NCI-H2196 treated with DMSO at 0.1 percent for 48 hours (cell line): ENCODE data around the gene APOF.
"Not testable (repeated sequence)": the region's sequence is repeated elsewhere in the genome, so short reads cannot be mapped to it uniquely, and the experiment has no call there.

ENCODE experiments used
- DNase-seq: peaks from one replicate; lab custom pipeline; 2025; ENCODE audit not compliant: unreplicated experiment; lab: John Stamatoyannopoulos, UW

The APOF gene

DNA sequence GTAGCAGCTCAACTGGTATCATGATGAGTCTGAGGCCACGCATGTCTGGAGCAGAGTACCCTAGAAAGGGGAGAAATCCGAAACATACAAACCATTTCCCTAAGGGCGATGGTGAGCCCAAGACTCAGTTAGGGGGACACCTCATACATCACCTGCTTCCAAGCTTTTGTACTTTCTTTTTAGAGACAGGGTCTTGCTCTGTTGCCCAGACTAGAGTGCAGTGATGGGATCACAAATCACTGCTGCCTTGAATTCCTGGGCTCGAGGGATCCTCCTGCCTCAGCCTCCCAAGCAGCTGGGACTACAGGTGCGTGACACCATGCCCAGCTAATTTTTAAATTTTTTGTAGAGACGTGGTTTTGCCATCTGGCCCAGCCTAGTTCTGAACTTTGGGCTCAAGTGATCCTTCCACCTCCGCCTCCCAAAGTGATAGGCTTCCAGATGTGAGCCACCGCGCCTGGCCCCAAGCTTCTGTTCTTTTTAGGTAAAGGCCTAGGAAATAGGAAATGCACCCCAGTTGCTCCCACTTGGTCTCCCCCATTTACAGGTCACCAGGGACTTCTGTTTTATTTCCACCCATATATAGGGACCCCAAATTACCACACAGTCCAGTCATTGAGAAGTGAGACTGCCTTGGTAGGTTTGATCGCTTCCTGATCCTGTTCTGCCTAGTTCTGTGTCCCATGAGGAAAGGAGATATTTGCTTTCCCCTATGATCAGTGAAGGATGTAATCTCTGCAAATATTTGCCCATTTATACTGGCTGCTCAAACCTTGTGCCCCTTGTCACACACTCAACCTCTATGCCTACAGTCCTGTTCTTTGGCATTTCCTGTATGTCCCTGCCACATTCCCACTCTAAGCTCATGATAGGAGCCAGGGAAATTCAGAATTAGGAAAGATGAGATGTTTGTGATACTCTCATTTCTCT lies at the start of gene APOF:
TSS of gene APOF (minus strand) at position 728 of the 930 bp plus-strand sequence. CDS start at position 616, 112 bp downstream.
- no peak for DNase-seq

DNA sequence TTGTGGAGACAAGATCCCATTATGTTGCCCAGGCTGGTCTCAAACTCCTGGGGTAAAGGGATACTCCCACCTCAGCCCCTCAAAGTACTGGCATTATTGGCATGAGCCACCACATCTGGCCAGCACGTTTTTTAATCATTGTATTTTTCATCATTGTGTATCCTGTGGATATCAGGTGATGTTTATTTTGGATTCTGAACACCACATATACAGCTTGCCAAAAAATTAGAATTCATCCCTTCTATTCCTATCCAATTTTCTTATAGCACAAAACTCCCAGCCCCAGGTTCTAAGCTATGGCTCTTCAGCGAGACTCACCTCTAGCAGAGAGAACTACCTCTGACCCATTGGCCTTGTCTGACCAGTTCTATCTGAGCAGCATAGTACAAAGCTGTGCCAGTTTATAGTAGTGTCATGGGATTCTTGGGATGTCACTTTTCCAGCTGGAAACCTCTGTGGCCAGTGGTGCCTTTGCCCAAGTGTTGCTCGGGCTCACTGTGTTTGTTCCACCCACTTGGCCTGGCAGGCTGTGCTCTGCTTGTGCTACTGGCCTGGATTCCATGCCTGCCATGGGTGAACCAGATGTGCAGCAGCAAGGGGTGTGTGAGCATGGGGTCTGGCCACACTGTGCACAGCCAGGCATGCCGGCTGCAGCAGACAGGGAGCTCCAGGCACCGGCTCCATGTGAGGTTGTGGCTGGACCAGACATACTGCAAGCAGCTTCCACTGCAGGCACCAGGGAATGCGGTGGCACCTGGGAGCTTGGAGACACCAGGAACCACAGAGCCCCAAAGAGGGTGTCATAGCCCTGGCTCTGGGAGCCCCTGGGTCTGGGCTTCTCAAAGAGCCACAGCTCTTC lies 49.4 kb upstream of the APOF start:
- no peak for DNase-seq

DNA sequence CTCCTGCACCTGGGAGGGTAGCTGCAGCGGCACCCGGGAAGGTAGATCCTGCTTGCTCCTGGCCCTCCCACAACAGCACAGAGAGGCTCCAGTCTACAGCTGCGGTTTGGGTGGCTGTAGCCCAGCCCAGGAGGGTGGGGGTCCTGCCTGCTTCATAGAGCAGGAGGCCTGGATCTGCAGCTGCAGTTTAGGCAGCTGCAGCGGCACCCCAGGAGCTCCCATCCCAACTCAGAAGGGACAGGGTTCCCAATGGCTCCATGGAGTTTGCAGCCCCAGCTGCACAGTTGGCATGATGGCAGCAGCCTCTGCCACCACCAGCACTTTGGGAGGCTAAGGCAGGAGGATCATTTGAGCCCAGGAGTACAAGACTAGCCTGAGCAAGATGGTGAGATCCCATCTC lies 48.1 kb upstream of the APOF start:
- DNase-seq: no peak

- DNase-seq: no peak
Measured at GRCh38 chr12:56408799-56409417, 46.3 kb upstream of the APOF start.

DNA sequence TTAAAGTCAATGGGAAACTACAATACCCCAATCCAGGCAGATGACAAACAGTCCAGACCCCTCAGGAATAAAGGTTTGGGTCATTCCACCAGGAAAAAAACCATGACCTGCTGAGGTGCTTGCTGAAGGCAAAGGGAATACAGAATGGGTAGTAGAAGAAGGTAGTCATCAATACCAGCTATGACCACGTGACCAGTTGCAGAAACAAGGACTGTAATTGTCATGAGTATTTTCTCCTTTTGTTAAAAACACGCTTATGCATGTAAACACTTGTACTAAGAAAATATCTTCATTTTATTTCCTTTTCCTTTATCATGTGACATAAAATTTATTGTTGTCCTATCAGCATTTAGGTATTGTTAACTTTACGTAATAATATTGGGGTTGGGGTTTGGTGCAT lies 41.6 kb upstream of the APOF start:
- not testable (repeated sequence) for DNase-seq

DNA sequence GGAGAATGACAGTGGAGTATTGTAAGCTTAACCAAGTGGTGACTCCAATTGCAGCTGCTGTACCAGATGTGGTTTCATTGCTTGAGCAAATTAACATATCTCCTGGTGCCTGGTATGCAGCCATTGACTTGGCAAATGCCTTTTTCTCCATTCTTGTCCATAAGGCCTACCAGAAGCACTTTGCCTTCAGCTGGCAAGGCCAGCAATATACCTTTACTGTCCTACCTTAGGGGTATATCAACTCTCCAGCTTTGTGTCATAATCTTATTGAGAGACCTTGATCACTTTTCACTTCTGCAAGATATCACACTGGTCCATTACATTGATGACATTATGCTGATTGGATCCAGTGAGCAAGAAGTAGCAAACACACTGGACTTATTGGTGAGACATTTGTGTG lies 39.0 kb upstream of the APOF start:
- not testable (repeated sequence) for DNase-seq

- not testable (repeated sequence) for DNase-seq
Measured at GRCh38 chr12:56401125-56401524, 38.5 kb upstream of the APOF start.

GRCh38 chr12:56399466-56399865 lies 36.8 kb upstream of the APOF start:
- not testable (repeated sequence) for DNase-seq

DNA sequence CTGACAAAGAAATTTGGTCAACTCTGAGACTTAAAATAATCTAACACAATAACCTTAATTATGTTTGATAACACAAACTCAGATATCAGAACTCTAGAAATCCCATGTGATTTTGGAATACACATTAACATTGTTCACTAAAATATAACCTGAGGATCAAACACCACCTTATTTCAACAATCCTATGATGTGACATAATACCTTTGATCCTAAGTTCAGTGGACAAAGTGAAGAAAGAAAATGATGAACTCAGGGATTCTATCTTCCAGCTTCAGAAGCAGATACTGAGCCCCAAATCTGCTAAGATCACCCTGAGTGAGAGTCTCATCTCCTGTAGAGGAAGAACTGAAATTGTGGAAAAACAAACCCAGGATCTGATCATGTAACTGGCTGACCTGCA lies 35.7 kb upstream of the APOF start:
- DNase-seq: no peak

- no peak for DNase-seq
Measured at GRCh38 chr12:56392331-56392730, 29.7 kb upstream of the APOF start.

GRCh38 chr12:56391721-56392120 lies 29.1 kb upstream of the APOF start:
- no peak for DNase-seq

- no peak for DNase-seq
Measured at GRCh38 chr12:56389412-56389811, 26.8 kb upstream of the APOF start.

- no peak for DNase-seq
Measured at GRCh38 chr12:56387152-56387736, 24.6 kb upstream of the APOF start.

DNA sequence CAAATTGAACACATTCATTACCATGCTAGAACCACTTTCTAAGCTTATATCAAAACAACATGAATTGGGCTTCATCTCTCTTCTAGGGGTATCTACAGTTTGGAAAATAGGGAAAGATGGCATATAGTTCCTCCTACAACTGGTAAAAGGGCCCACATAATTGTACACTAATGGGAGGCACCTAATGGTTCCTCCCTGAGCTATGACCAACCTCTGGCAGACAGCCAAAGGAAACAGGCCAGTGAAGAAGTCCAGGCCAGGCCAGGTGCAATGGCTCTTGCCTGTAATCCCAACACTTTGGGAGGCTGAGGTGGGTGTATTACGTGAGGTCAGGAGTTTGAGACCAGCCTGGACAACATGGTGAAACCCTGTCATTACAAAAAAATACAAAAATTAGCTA lies 23.2 kb upstream of the APOF start:
- no peak for DNase-seq

- DNase-seq: no peak
Measured at GRCh38 chr12:56382611-56383010, 20.0 kb upstream of the APOF start.

- no peak for DNase-seq
Measured at GRCh38 chr12:56377989-56378316, 15.3 kb upstream of the APOF start.

DNA sequence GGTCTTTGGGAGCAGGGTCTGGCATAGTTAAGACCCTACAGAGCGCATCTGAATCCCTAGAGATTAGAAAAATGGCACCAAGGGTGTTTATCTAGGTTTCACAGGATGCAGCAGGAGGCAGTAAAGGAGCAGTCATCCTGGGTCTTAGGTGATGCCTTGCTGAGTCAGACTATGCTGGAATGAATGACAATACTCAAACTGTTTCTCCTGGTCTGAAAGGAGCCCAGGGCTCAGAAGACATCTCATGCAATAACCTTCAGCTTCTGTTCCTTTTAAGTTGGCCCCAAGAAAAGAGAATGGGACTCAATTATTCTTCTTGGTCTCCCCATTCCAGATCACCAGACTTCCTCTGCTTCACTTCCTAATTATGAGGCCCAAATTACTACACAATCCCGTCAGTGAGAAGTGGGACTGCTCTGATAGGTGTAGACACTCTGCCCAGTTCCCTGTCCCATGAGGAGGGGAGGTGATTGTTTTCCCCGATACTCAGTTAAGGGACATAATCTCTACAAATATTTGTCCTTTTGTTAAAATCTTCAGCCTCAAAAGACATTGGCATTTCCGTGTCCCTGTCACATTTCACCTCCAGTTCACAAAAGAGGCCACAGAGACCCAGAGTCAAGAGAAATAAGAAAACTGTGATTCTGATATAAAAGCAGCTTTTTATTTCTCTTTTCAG lies 14.8 kb upstream of the APOF start:
- no peak for DNase-seq

DNA sequence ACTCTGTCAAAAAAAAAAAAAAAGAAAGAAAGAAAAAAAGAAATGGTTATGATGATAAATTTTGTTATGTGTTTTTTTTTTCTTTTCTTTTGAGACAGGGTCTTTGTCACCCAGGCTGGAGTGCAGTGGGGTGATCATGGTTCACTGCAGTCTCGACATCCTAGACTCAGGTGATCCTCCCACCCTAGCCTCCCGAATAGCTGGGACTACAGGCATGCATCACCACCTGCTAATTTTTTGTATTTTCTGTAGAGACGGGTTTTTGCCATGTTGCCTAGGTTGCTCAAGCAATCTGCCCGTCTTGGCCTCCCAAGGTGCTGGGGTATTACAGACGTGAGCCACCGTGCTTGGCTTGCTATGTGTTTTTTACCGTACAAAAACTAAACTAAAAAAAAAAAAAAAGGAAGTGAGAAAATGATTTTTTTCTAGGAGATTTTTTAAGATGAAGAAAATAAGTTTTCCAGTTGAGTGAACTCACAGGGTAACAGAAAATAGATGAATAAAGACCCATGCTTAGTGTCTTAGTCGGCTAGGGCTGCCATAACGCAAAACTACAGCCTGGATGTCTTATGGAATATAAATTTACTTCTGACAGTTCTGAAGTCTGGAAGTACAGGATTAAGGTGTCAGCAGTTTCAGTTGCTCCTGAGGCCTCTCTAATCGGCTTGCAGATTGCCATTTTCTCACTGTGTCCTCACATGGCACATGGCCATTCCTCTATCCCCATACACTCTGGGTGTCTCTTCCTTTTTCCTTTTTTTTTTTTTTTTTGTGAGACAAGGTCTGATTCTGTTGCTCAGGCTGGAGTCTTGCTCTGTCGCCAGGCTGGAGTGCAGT lies 13.2 kb upstream of the APOF start:
- no peak for DNase-seq

GRCh38 chr12:56374726-56375597 lies 12.3 kb upstream of the APOF start:
- no peak for DNase-seq
